CD4-positive, alpha-beta T cell treated with Interleukin-6 for 4 hours (primary cell): Measurements from ENCODE around the gene VPS37C.
"Not testable (repeated sequence)": the region's sequence is repeated elsewhere in the genome, so short reads cannot be mapped to it uniquely, and the experiment has no call there.

Source experiments
- DNase-seq: peaks from one replicate; pipeline ENCODE4 v3.0.0-alpha.2; 2020; ENCODE audit warnings: mixed read lengths

VPS37C gene

DNA sequence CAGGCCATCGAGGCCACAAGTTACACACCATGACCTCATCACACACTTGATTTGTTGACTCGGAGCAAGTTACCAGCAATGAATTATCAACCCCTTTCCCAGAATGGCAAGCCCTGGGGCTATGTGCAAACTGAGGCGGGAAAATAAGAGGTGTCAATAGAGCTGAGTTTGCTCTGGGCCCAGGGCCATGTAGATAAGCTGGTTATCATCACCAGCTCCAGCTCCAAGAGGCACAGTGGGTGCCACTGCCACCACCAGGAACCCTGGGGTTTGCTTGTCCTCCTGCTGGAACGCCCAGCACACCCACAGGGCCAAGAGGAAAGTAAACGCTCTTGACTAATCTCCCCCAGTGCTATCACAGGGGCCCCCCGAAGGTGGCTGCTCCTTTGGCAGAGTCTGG, 13.0 kb upstream of the VPS37C start:
- DNase-seq: no peak

DNA sequence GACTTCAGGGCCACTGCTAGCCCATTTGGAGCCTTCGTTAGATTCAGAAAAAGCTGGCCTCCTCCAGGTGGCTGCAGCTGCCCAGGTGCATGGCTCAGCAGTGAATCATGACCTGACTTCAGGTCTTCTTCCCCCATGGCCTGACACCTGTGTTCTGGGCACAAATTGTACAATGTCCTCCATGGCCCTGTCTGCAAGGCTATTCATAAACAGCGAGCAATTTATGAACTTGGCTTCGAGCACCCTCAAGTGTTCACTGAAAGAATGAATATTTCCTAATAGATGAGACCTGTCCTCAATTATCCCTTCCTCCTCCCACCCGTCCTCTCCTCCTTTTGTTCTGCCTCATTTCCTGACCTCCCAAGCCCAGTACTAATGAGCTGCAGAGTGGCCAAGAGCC, 12.2 kb upstream of the VPS37C start:
- no peak for DNase-seq

DNA sequence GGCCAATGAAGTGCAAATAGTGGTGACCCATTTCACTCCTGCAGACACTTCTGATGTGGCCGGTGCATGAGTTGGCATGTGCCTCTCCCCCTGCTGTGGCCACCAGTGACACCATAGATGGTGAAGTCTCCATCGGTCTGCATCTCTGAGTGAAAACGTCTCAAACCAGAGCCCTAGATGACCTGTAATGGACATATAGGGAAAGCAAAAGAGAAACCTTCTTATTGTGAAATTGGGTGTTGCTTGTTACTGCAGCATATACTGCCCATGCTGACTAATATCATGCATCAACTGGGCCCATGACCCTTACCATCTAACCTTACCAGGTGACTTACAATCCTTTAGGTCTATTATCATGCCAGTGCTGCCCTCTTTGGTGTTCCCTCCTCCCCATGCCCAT, 11.7 kb upstream of the VPS37C start:
- no peak for DNase-seq

DNA sequence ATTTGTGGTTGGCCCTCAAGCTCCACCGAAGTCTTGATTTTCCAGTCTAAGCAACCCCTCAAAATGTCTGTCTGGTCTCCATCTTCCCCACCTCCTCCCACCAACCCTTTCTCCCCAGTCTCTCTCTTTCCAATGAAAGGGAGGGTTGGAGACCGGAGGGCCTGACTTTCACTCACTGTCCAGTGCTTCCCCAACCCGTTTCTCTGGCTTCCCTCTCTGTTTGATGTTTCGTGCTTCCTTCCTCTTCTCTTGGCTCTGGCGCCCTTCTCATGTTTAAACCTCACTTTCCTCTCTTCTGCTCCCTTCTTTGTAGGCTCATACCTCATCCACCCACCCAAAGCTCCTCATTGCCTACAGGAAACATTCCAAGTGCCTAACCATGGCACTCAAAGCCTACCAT, 11.1 kb upstream of the VPS37C start:
- DNase-seq: no peak

DNA sequence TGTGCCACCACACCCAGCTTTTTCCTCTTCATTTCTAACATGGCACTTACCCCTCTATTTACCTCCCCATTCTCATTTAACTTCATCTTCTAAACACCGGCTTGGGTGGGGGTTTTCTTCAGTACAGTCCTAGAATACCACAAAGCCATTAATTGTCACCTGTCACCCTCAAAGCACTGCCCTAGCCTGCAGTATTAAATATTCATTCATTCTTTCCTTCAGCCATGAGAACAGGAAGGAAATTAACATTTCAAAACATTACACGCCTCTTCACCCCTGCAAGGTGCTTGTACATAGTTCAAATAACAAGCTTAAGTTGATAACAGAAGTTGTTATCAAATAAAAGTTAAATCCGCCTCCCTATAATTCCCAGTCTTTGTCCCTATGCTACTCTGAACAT, 10.7 kb upstream of the VPS37C start:
- DNase-seq: no peak

DNA sequence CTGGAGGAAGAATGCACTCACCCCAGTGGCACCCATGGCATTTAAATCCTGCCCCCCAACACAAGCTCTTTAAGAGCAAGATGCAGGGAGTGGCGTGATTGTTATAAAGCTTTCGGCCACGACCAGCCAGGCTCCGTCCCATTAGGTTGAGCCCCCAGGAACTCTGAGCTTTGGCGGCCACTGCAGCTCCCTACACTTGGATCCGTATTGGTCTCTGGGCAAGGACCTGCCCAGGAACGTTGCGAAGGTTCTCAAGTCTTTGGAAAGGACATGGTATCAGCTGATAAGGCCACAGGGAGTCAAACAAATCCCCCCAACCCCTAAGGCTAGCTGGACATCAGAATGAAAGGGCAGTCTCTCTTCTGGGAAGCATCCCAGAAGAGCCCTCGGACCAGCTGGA, 9.3 kb upstream of the VPS37C start:
- no peak for DNase-seq

DNA sequence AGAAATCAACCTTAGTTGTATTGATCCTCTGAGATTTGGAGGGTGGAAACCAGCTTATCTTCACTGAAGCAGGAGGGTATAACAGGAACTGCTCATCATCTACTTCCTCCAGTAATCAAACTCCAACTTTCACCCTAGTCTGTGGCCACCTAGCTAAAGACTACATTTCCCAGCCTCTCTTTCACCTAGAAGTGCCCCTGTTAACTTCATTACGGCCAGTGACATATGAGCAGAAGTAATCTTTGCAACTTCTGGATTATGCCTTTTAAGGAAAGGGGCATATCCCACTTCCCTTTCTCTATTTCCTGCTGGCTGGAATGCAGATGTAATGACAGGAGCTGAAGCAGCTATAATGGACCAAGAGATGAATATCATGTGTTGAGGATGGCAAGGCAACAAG, 7.6 kb upstream of the VPS37C start:
- no peak for DNase-seq

DNA sequence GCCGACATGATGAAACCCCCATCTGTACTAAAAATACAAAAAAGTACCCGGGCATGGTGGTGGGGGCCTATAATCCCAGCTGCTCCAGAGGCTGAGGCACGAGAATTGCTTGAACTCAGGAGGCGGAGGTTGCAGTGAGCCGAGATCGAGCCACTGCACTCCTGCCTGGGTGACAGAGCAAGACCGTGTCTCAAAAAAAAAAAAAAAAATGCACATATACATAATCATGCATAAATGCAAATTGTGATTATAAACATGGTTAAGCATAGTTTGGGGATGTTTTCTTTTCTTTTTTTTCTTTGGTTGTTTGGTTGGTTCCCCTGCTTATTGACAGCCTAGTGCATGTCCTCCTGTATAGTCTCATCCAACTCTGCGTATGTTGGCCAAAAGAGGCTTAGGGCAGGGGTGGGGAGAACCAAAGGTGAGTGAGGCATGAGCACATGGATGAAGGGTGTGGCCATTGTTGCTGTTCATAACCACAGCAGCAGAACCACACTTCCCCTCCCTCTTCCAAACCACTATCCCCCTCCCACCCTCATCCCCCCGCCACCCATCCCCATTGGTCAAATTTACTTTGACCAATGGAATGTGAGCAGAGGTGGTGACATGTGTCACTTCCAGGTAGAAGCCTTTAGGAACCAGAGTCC, 6.9 kb upstream of the VPS37C start:
- no peak for DNase-seq

DNA sequence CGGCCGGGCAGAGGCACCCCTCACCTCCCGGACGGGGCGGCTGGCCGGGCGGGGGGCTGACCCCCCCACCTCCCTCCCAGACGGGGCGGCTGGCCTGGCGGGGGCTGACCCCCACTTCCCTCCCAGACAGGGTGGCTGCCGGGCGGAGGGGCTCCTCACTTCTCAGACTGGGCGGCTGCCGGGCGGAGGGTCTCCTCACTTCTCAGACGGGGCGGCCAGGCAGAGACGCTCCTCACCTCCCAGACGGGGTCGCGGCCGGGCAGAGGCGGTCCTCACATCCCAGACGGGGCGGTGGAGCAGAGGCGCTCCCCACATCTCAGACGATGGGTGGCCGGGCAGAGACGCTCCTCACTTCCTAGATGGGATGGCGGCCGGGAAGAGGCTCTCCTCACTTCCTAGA, 5.1 kb upstream of the VPS37C start:
- not testable (repeated sequence) for DNase-seq

DNA sequence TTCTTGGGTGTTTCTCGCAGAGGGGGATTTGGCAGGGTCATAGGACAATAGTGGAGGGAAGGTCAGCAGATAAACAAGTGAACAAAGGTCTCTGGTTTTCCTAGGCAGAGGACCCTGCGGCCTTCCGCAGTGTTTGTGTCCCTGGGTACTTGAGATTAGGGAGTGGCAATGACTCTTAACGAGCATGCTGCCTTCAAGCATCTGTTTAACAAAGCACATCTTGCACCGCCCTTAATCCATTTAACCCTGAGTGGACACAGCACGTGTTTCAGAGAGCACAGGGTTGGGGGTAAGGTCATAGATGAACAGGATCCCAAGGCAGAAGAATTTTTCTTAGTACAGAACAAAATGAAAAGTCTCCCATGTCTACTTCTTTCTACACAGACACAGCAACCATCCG, 4.6 kb upstream of the VPS37C start:
- not testable (repeated sequence) for DNase-seq

DNA sequence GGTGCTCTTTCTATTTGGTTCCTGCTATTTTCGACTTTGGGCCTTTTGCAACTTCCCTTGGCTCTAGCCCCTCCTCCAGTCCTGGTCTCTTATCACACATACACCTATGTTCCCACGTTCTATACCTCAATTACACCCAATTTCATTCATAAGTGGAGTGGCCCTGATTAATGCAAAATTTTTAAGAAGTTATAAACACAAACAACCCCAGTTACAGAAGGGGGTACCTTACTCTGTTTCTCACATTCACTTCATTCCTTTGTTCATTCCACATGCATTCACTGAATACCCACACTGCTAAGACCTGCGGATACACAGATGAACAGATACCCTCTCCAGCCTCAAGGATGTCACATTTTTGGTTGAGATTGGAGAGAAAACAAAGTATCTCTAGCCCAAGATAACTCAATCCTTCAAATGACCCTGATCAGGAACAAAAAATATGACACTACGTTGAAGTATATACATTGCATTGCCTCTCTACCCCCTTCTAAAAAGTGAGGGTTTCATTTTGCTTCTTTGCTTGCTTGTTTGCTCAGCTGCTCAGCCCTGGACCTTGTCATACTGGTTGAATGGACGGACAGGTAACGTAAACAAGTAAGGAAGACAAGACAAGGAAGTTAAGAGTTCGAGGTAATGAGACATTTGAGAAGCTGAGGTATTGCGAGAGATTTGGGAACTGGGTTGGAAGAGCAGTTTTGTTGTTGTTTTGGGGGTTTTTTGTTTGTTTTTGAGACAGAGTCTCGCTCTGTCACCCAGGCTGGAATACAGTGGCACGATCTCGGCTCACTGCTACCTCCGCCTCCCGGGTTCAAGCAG, 3.6 kb upstream of the VPS37C start:
- DNase-seq: no peak

DNA sequence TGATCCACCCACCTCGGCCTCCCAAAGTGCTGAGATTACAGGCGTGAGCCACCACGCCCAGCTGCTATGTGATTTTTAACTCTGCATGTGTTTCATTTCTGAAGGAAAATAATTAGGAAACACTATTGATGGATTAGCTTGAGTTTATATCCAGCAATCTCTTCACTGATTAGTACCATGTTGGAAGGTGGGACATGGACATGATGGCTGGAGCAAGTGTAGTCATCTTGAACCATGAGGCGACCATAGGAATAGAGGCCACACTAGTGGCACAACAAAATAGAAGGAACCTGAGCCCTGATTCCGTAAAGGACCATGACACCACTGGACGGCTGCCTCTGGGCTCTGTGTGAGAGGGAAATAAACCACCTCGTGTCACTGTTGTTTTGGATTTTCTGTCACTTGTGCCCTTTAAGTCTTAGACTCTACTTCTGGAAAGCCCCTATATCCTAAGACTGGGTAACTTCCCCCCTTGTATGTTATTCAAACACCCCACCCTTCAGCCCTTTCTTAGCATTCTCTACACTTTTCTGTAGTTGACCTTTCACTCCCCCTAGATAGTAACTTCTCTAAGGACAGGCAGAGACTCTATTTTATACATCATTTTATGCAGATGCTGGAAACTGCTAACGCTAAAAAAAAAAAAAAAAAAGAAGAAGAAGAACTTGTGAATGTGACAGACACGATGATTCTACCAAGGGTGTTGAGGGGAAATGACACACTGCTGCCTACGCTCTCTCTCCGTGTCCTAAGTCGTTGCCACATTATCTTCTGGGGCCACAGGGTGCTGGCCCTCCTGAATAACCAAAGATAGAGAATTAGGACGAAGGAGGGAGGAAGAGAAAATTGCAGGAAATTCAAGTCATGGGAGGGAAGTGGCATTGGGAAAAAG, 2.7 kb upstream of the VPS37C start:
- no peak for DNase-seq

DNA sequence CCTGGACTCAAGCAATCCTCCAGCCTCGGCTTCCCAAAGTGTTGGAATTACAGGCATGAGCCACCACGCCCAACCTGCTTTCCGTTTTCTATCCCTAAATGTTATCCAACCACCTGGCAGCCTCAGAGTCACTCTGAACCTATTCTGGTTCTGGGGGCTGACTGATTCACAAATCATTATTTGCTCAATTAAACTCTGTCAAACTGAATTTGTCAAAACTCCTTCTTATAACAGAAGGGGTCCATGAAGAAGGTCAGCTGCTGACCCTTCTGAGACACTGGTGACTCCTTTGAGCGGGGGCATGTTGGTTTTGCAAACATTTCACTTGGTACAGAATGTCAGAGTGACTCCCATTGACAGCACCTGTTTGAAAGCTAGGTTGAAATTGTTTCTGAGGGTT, 1.8 kb upstream of the VPS37C start:
- DNase-seq: no peak

DNA sequence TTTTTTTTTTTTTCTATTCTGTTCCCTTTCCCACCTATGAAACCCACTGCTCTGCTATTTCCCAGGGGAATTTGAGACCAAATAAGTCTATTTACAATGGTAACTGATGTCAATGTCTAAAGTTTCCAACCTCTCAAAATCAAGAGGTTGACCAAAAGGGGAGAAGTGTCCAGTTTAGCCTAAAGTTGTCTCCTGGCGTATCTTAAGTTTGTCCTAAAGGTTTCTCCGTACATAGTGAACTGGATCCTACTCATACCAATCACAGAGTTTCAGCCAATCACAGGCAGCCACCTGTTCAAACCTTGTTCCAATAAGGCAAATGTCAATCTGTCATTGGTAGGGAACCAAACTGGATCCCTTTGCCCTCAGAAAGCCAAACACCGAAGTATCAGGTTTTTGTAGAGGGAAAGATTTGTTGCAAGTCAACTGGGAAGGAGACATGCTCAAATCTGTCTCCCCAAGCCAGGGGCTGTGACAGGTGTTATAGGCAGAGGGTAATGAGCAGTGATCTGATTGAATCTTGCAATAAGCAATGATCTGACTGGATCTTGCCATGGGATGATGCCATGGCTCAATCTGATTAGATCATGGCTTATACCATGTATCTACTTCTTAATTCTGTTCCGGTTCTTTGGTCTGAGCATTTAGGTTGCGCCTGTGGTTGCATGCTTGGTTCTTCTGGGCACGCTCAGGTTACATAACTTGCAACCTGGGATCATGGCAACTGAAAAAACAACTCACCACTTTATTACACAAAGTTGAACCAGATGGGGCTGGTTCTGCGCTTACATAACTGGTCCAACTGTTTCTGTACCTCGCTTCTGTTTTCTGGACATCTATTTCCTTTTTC, 1.1 kb upstream of the VPS37C start:
- DNase-seq: no peak

DNA sequence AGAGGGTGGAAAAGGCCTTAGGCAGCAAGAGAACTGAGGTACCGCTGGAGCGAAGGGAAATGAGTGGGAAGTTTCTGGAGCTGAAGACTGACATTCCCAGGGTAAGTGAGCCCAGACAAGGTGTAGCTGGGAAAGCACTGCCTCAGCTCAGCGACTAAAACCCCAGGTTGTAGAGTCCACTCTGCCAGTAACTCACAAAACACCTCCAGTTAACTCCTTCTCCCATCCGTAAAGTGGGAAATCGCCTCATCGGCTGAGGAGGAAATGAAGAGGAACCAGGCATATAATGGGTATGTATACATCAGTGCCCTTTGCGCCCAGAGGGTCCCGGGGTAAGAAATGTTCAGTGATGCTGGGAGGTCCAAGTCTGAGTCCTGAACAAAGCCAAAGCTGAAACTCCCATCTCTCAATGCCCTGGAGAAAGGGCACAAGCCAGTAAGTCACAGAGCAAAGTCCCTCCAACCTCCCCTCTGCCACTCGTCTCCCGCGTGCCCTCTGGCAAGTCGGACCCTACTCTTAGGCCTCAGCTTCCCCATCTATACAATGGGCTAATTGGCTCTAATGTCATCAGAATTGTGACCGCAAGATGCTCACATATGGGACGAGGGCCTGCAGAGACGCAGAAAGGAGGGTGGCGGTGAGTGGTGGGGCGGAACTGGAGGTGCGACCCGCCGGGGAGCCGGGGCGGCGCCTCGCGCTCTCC, 588 bp downstream of the VPS37C start:
- DNase-seq: no peak

DNA sequence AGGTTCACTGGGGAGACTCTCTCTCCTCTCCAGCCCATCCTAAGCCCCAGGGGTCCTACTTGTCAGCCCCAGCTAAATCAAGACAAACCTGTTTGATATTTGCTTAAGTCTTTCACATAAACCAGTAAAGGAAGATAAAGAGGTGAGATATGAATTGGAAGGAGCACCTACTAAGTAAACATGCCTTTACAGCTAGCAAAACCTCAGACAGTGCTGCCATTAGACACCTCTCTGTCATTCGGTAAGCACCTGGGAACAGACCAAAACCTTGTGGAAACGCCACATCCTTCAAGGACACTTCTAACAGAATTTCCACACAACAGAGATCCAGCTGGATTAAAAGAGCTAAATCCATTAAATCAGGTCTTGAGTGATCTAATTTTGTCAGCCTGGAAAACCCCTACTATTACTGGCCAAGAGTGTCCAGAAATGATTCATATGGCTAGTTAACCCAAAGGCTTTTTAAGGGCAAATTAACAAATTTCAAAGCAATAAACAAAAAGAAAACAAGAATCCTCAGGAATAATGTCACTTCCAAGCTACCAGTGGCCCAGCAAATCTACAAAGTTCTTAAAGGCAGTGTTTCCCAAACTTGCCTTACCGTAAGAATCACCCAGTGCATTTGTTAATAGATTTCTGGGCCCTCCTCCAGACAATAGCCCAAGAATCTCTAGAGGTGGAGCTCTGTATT, 2.4 kb downstream of the VPS37C start:
- no peak for DNase-seq

DNA sequence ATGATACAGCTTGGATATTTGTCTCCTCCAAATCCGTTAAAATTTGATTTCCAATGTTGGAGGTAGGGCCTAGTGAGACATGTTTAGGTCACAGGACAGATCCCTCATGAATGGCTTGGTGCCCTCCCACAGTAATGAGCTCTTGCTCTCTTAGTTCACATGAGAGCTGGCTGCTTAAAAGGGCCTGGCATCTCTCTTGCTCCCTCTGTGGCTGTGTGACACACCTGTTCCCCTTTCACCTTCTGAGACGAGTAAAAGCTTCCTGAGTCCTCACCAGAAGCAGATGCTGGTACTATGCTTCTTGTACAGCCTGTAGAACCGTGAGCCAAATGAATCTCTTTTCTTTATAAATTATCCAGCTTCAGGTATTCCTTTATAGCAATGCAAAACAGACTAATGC, 3.5 kb downstream of the VPS37C start:
- DNase-seq: peak; percentile 14

DNA sequence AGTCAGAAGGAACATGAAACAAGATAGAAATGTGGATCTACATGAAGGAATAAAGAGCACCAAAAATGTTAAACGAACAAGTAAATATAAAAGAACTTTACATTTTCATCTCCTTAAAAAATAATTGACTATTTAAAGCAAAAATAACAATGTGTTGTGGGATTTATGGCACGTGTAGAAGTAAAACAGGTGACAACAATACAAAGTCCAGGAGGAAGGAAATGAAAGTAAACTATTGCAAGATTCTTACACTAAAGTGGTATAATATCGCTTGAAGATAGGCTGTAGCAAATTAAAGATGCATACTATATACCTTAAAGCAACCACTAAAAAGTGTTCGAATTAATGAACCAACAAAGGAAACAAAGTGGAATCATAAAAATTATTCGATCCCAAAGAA, 5.5 kb downstream of the VPS37C start:
- no peak for DNase-seq

DNA sequence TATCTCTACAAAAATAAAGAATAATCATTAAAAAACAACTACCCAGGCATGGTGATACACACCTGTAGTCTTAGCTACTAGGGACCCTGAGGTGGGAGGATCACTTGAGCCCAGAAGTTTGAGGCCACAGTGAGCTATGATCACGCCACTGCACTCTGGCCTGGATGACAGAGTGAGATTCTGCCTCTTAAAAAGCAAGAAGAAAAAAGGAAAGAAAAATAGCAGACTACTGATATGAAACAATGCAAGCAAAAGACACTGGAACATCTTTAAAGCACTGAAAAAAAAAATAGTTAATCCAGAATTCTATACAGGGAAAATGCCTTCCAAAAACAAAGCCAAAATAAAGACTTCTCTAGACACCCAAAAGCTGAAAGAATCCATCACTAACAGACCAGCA, 5.9 kb downstream of the VPS37C start:
- DNase-seq: no peak

DNA sequence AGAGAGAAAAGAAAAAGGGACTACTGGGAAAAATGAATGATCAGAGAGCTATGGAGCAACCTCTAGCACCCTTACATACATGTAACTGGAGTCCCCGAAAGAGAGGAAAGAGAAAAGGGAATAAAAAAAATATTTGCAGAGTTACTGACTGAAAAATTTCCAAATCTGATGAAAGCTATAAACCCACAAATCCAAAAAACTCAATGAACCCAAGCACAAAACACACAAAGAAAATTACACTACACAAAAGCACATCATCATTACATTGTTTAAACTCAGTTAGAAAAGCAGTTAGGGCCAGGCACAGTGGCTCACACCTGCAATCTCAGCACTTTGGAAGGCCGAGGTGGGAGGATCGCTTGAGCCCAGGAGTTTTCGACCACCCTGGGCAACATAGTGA, 6.7 kb downstream of the VPS37C start:
- no peak for DNase-seq

DNA sequence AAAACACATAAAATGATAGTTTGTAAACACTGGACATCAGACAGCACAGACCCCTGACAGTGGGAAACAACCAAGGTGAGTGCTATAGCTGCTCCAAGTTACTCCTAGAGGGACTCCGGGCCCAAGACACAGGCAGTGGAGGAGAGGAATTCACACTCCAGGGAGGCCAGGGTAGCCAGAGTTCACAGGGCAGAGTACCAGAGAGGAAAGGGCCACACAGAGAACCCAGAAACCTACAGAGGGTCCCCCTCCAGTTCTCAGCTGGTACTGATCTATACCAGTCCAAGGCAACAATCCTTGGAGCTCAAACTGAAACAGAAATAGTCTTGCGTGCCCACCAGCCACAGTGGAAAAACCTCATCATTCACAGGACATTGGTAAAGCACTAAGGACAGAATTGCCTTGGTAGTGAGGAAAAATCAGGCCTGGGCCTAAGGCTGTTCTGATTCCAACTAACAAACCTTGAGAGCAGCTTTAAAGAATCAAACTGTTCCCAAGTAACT, 7.6 kb downstream of the VPS37C start:
- DNase-seq: no peak
